Epithelial cell of proximal tubule (primary cell): Measurements from ENCODE around the gene YES1. TPM values are rescaled to one million over a fixed set of nuclear protein-coding genes. Genes with fewer than 3 reads are reported as not detected.

Experiments used
- DNase-seq: peaks from one replicate; pipeline ENCODE4 v3.0.0-alpha.2; 2011; ENCODE audit warnings: low read depth
- H3K4me3 ChIP-seq: 2 replicates; pipeline ENCODE4 v1.5.1; 2011; ENCODE audit warnings: low read depth, mild to moderate bottlenecking, low read length
- CTCF ChIP-seq: conservative IDR thresholded peaks from 2 replicates; pipeline ENCODE4 v1.5.1; 2012; ENCODE audit warnings: low read depth, mild to moderate bottlenecking, low read length
- total RNA-seq: library from RNA; depleted of rRNA; stranded (reverse); fragments of >200 nt; gene quantifications from 2 replicates; pipeline ENCODE4 v1.2.3, GENCODE V29; 2015

The YES1 gene
- total RNA-seq, 1 donor from 2014 or later = 109 TPM

GRCh38 chr18:834082-834720 is 22.2 kb upstream of the YES1 start:
- no peak for DNase-seq
- no peak overlapping the region for H3K4me3 ChIP-seq
- TF ChIP-seq CTCF = no peak

GRCh38 chr18:833197-833596 is 21.2 kb upstream of the YES1 start:
- no peak for DNase-seq
- no peak overlapping the region for H3K4me3 ChIP-seq
- no peak for TF ChIP-seq CTCF

GRCh38 chr18:832085-832681 is 20.1 kb upstream of the YES1 start:
- DNase-seq = no peak
- TF ChIP-seq CTCF = peak; percentile 32
- H3K4me3 ChIP-seq = peak overlapping the region; percentile 45

GRCh38 chr18:830315-830901 is 18.4 kb upstream of the YES1 start:
- no peak for TF ChIP-seq CTCF
- no peak for DNase-seq
- H3K4me3 ChIP-seq = no peak overlapping the region

- no peak for DNase-seq
- H3K4me3 ChIP-seq = no peak overlapping the region
- TF ChIP-seq CTCF = no peak
Observed at GRCh38 chr18:829432-829831, 17.4 kb upstream of the YES1 start.

GRCh38 chr18:827093-827677 is 15.1 kb upstream of the YES1 start:
- no peak for TF ChIP-seq CTCF
- no peak for DNase-seq

More at GRCh38 chr18:827093-827677, 15.1 kb upstream of the YES1 start:
- H3K4me3 ChIP-seq = no peak overlapping the region
